Esophagus squamous epithelium (tissue), 4 donors: Measurements from ENCODE around the gene GPR137B.

ENCODE experiments used
- CTCF ChIP-seq, 6 experiments: fragments of 450-650 bp in 4 of 6; fragments of 200-600 bp in 2 of 6; sonication (generic) in 2 of 6; IDR thresholded peaks; one replicate each; pipeline ENCODE4 v1.5.1; 2016 to 2019; ENCODE audit warnings: antibody characterized with exemption in 6 of 6, mild to moderate bottlenecking in 4 of 6, moderate library complexity in 4 of 6
- POLR2A ChIP-seq, 4 donors: fragments of 450-650 bp; IDR thresholded peaks; one replicate each; pipeline ENCODE4 v1.6.1; 2017; ENCODE audit warnings: antibody characterized with exemption in 4 of 4, mild to moderate bottlenecking in 4 of 4, moderate library complexity in 3 of 4

- TF ChIP-seq CTCF (IDR thresholded peaks at IDR 0.05): no peak
- peak in 2 of 4 donors; percentile 38 to 51 for TF ChIP-seq POLR2A (IDR thresholded peaks at IDR 0.05)
These were observed at the start of gene GPR137B for GRCh38 chr1:236142253-236143103.
